ENCODE data around the gene FAM181B. TPM values are rescaled to one million over a fixed set of nuclear protein-coding genes. Genes with fewer than 3 reads are reported as not detected.
A peak's percentile ranks its signal among the peaks of the same experiment; 100 is the strongest.

Gene FAM181B, protein sequence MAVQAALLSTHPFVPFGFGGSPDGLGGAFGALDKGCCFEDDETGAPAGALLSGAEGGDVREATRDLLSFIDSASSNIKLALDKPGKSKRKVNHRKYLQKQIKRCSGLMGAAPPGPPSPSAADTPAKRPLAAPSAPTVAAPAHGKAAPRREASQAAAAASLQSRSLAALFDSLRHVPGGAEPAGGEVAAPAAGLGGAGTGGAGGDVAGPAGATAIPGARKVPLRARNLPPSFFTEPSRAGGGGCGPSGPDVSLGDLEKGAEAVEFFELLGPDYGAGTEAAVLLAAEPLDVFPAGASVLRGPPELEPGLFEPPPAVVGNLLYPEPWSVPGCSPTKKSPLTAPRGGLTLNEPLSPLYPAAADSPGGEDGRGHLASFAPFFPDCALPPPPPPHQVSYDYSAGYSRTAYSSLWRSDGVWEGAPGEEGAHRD
- 0.07 TPM for total RNA-seq
- long read RNA-seq, partial matches to known transcripts = 0 of 1 reads
- long read RNA-seq, other reads (novel, unspliced or antisense) = 0 of 1 reads

- intact Hi-C loops (cut with micrococcal nuclease) = no loop called here
- peak; percentile 92 for ATAC-seq
- peak; percentile 74 for DNase-seq
These were observed at the start of gene FAM181B for GRCh38 chr11:82733444-82734119. Gene FAM181B, minus strand, starts transcription at chr11:82733864. Its CDS starts 135 bp downstream, at chr11:82733729.

- intact Hi-C loops (cut with micrococcal nuclease) = no loop called here
- ATAC-seq = no peak
- no peak for DNase-seq
These were observed 49.2 kb upstream of the FAM181B start for GRCh38 chr11:82782825-82783374.

DNA sequence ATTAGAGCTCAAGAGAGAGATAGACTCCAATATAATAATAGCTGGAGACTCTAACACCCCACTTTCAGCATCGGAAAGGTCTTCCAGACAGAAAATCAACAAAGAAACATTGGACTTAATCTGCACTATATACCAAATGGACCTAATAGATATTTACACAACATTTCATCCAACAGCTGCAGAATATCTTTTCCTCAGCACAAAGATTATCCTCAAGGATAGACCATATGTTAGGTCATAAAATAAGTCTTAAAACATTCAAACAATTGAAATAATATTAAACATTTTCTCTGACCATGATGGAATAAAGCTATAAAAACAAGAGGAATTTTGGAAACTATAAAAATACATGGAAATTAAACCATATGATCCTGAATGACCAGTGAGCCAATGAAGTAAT, 45.1 kb upstream of the FAM181B start:
- no peak for ATAC-seq
- intact Hi-C loops (cut with micrococcal nuclease) = no loop called here
- DNase-seq = no peak

DNA sequence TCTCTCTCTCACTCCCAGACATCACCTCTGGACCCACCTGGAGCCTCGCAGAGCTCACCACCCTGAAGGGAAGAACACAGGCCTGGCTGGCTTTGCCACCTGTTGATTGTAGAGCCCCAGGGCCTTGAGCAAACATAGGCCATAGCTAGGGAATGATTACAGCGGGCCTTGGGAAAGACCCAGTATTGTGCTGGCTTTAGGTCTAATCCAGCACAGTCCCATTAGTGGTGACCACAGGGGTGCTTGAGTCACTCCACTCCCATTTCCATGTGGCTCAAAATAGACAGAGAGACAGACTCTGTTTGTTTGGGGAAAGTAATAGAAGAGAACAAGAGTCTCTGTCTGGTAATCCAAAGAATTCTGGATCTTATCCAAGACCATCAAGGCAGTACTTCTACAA, 42.7 kb upstream of the FAM181B start:
- intact Hi-C loops (cut with micrococcal nuclease) = no loop called here

DNA sequence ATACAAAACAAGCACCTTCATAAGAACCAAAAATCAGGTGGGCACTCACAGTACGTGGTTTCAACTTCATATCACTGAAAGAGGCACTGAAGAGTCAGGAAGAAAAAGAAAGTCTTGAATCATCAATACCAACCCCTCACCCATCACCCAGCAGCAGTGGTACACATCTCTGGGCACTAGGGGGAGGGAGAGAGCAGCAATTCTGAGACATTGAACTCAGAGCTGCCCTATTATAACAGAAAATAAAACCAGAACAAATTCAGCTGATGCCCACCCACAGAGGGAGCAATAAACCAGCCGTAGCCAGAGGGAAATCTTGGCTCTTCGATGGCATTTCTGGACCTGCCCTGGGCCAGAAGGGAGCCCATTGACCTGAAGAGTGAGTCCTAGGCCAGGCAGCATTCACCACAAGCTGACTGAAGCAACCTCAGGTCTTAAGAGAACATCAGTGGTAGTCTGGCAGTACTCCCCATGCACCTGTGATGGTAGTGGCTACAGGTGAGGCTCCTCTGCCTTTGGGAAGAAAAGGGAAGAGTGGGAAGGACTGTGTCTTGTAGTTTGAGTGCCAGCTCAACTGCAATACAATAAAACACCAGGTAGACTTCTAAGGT, 42.2 kb upstream of the FAM181B start:
- intact Hi-C loops (cut with micrococcal nuclease) = no loop called here
- ATAC-seq (no peak), DNase-seq (no peak)

More for the DNA sequence above, 42.7 kb upstream of the FAM181B start:
- DNase-seq (no peak), ATAC-seq (no peak)

- DNase-seq = no peak
- ATAC-seq = no peak
- intact Hi-C loops (cut with micrococcal nuclease) = no loop called here
These were observed 41.6 kb upstream of the FAM181B start for GRCh38 chr11:82775218-82775617.

DNA sequence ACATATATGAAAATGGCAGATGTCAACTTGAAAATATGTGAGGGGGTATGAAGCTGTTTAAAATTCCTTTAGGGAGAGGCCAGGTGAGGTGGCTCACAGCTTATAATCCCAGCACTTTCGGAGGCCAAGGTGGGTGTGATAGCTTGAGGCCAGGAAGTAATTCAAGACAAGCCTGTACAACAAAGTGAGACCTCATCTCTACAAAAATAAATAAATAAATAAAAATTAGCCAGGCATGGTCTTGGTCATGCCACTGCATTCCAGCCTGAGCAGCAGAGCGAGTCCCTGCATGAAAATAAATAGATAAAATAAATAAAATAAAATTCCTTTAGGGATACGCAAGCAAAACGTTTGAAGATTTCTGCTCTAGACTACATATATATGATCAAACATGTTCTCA, 38.1 kb upstream of the FAM181B start:
- DNase-seq = no peak
- intact Hi-C loops (cut with micrococcal nuclease) = no loop called here
- no peak for ATAC-seq

- DNase-seq (no peak), ATAC-seq (no peak)
- intact Hi-C loops (cut with micrococcal nuclease) = no loop called here
These were observed 33.5 kb upstream of the FAM181B start for GRCh38 chr11:82767123-82767522.

- ATAC-seq (no peak), DNase-seq (no peak)
- intact Hi-C loops (cut with micrococcal nuclease) = no loop called here
These were observed 31.9 kb upstream of the FAM181B start for GRCh38 chr11:82765466-82766034.

DNA sequence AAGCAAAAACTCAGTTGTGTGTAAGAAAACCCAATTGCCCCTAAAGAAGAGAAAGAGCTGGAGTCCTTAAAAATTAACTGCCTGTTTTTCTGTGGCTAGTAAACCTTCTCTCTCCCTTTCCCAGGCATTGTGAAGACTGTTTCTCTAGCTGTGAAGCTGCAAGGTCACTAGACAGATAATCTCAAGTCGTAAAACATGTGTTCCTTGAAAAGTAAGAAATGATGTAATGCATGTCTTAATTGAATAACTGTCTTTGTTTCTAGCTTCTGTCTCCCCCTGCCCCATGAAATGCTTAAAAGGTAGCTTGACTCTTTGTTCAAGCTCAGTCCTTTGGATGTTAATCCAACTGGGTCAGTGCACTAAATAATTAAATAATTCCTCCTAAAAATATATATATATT, 29.5 kb upstream of the FAM181B start:
- intact Hi-C loops (cut with micrococcal nuclease) = no loop called here

GRCh38 chr11:82759649-82760048, 26.0 kb upstream of the FAM181B start:
- intact Hi-C loops (cut with micrococcal nuclease) = no loop called here
- ATAC-seq = no peak
- no peak for DNase-seq

More for the DNA sequence above, 29.5 kb upstream of the FAM181B start:
- ATAC-seq (no peak), DNase-seq (no peak)

DNA sequence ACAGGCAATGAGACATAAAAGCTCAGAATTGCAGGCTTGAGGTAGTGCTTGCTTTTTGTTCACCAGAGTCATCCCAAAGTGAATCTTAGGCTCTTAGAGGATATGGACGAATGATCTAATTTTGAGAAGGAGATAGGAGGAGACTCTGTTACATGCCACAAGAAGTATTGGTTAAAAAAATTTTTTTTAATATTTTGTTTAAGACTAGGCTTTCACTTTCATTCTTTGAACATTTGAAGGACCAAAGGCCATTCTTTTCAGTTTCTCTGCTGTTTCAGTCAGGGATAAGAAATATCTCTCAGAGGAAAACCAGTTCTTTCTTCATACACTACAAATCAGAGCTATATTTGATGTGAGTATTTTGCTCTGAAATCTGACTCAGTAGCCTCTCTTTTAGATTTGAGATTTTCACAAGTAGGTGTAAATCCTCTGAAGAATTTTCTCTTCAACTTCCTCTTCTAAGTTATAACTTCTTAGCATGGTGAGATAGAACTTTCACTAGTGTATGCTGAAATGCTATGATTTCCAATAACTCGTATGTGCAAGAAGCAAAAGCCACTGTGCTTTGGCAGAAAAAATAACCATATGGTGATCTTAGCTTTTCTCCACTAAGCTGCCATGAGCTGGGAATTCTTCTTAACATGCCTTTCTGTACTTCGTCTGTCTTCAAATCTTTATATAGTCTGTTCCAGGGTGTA, 24.1 kb upstream of the FAM181B start:
- intact Hi-C loops (cut with micrococcal nuclease) = no loop called here
- no peak for ATAC-seq

DNA sequence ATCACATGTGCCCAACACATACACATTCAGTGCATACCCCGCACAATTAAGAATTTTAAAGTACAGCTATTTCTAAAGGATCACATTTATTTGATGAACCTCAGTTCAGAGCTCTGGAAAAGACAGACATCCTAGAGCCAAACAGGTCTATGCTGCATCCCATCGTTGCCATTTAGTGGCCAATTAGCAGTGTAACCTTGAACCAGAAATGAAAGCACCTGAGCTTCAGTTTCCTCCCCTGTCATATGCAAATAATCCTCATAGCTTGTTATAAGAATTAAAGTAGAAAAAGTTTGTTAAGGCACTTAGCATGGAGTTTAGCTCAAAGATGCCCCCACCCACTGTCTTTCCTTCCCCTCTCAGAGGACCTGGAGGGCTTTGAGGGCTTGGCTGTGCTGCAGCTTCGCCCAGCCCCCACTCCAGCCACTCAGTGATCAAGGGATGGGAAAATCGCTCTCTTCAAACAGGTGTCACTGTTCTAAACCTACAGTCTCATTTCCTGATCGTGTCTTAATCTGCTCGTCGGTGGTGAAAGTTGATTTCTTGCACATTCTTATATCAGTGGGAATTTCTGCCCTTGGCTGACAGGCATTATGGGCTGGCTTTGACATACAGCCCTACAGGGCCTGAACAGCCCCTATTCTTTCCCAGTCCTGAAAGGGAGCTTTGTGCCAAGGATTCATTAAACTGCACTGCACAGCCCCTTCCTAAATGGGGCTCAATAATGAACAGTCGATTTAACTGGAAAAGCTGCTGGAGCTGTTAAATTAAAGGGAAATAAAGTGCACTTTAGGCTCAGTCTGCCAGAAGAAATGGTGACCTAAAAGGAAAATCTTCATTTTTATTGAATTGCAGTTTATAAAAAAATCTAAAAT, 23.3 kb upstream of the FAM181B start:
- DNase-seq = no peak
- intact Hi-C loops (cut with micrococcal nuclease) = no loop called here
- no peak for ATAC-seq

More for the DNA sequence above, 24.1 kb upstream of the FAM181B start:
- DNase-seq = no peak

DNA sequence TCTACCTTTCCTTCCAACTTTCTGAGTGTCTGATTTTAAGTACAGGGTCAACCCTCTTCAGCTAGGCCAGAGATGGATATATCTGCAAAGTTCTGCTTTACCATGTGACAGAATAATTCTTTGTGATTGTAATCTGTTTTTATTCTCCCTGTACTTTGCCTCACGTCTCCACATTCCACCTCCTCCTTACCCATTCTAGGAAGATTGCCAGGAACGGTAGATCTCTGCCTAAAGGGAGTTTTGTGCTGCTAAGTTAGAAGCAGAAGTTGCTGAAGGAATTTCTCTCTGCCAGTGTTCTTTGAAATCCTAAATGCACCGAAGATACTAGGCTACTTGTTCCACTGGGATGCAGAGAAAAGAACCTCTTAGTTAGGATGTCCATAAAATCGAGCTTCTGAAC, 20.7 kb upstream of the FAM181B start:
- DNase-seq (no peak), ATAC-seq (no peak)
- intact Hi-C loops (cut with micrococcal nuclease) = no loop called here

DNA sequence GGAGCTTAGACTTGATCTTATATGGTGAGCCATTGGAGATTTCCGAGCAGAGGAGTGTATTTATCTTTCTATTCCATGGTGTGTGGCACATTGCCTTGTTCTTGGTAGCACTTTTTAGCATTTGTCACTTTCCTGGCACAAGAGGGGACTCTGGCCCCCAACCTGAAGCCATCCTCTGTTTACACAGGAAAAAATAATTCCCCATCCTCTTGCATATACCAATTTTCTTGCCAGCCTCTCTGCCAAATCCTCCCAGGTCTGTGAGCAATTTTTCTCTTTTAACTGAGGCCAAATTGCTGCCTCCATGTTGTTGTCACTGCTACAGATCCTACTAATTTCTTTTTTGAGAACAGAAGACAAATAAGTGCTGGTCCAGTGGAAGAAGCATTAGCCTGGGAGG, 20.3 kb upstream of the FAM181B start:
- intact Hi-C loops (cut with micrococcal nuclease) = no loop called here
- ATAC-seq = no peak
- no peak for DNase-seq

DNA sequence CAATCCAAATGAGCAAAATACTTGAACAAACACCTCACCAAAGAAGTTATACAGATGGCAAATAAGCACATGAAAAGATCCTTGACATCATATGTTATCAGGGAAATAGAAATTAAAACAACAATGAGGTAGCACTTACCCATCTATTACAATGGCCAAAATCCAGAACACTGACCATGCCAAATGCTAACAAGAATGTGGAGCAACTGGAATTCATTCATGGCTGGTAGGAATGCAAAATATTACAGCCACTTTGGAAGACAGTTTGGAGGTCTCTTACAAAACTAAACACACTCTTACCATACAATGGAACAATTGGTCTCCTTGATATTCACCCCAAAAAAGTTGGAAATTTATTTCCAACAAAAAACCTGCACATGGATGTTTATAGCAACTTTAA, 19.1 kb upstream of the FAM181B start:
- DNase-seq (no peak), ATAC-seq (no peak)
- intact Hi-C loops (cut with micrococcal nuclease) = no loop called here

DNA sequence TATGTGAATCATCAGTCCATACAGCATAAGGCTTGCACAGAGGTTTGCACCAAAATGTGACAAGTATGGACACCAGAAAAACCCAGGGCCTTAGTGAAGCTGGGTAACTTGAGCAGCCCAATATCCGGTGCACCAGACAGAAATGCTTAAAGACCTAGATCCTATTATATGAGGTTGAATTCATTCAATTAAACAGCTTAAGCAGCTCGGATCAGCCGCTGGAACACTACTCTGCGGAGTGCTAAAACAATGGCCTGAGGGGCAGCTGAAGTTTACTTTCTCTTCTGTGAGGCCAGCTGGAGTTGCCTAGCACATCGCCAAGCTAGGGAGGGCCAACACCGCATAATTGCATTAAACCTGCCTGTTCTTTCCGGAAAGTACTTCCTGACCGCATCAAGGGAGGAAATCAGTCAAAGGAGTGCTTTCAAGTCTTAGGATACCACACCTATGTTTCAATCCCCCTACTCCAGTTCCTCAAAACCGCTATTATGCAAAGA, 17.0 kb upstream of the FAM181B start:
- intact Hi-C loops (cut with micrococcal nuclease) = no loop called here
- no peak for ATAC-seq
- DNase-seq = no peak

GRCh38 chr11:82747471-82747870, 13.8 kb upstream of the FAM181B start:
- intact Hi-C loops (cut with micrococcal nuclease) = no loop called here
- DNase-seq (no peak), ATAC-seq (no peak)
